ENCODE results near the gene C11orf68. TPM values are rescaled to one million over a fixed set of nuclear protein-coding genes. Genes with fewer than 3 reads are reported as not detected.

Gene C11orf68
- total and polyA plus RNA-seq, 2 donors (not counting 1 experiment from before 2014, with no cell fraction given), result 34.9 to 50.6 TPM

DNA sequence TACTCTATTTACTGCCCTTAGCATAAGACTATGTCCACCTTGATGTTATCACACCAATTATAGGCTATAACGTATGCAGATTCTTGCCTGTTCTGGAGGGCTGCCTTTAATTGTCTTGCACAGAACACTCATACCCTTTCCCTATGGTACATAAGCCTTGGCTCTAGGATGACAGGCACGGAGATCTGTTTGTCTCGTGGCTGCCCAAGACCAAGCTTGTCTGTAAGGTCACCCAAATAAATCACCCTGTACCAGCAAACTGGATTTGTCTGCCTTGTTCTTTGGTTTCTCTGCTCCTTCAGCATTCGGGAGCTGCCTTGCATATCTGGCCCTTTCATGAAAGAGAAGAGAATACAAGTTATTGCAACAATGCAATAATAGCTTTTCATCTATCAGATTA lies 18.9 kb upstream of the C11orf68 start:
- Mint-ChIP-seq H3K9me3 (ENCODE audit: insufficient read depth) (no peaks in the 10 kb centered on the region), H3K27ac (no peak overlapping the region), H3K4me1 (peaks cover 13% of the 10 kb centered on the region), H3K27me3 (no peaks in the 10 kb centered on the region), H3K4me3 (no peak overlapping the region)
- ChIA-PET POLR2A (no interaction called here), CTCF (interaction anchor here (2.0 kb wide), 1 partner anchor 37 kb away, joined by 5 read pairs; the partner anchor contains the start of gene FOSL1)
- Histone ChIP-seq H3K36me3 (replicated peaks in 1 of 2; ENCODE audit: control extremely low read depth in 1 of 2, control insufficient read depth in 1 of 2, extremely low read depth in 1 of 2, insufficient read depth in 2 of 2, low read length in 1 of 2) (no peaks in the 10 kb centered on the region), H3K27me3 (replicated peaks in 1 of 4; ENCODE audit: control extremely low read depth in 1 of 4, control insufficient read depth in 3 of 4, insufficient read depth in 4 of 4, low read length in 3 of 4) (peaks cover 0 to 3% (median 0%) of the 10 kb centered on the region in 4 experiments), H3K9me3 (ENCODE audit: control extremely low read depth in 1 of 3, control insufficient read depth in 2 of 3, insufficient read depth in 1 of 3, low read length in 2 of 3) (no peaks in the 10 kb centered on the region), H2AFZ (ENCODE audit: insufficient read depth, low read depth, low read length, poor library complexity, severe bottlenecking) (no peak overlapping the region), H3K4me1 (ENCODE audit: control insufficient read depth in 2 of 2, insufficient read depth in 2 of 2, low read length in 2 of 2) (peaks cover 7 to 12% of the 10 kb centered on the region in 2 donors), H3K4me2 (replicated peaks; ENCODE audit: low read depth, low read length, poor library complexity, severe bottlenecking) (no peak overlapping the region), H3K4me3 (ENCODE audit: control extremely low read depth in 1 of 5, extremely low read depth in 1 of 5, insufficient read depth in 1 of 5, low read depth in 2 of 5, low read length in 4 of 5) (no peak overlapping the region), H4K20me1 (ENCODE audit: control insufficient read depth, insufficient read depth, low read length, poor library complexity, severe bottlenecking) (no peaks in the 10 kb centered on the region), H3K79me2 (ENCODE audit: control insufficient read depth, insufficient read depth, low read length) (no peaks in the 10 kb centered on the region), H3K9ac (ENCODE audit: low read length) (no peak overlapping the region), H3K27ac (ENCODE audit: low read length in 2 of 2) (no peak overlapping the region)
- TF ChIP-seq EZH2 (IDR thresholded peaks at IDR 0.05; ENCODE audit: borderline replicate concordance, insufficient read depth, low read depth, low read length, poor library complexity, severe bottlenecking) (no peak), CTCF (IDR thresholded peaks at IDR 0.05) (no peak)
- no peak for DNase-seq
- ATAC-seq (ENCODE audit: low read depth), result no peak
- WGBS (ENCODE audit: insufficient coverage), result 56% methylated on average over 3 of the region's 4 CpGs
- intact Hi-C loops (cut with micrococcal nuclease), result no loop called here

DNA sequence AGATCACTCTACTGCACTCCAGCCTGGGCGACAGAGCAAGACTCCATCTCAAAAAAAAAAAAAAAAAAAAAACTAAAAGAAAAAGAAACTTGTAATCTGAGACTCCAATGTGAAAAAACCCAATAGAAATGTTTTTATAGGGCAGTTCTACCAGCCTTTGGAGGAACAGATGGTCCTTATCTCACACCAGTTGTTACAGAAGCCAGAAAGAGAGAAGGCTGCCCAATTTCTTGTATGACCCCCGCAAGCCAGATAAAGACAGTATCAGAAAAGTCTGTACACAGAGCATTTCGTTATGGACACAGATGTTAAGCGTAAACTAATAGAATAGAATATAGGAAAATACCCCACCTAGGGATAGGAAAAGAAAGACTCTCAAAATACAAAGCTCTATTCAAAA lies 15.2 kb upstream of the C11orf68 start:
- Mint-ChIP-seq H3K27me3 (no peaks in the 10 kb centered on the region), H3K4me1 (peaks cover 4% of the 10 kb centered on the region), H3K27ac (no peak overlapping the region), H3K9me3 (ENCODE audit: insufficient read depth) (no peaks in the 10 kb centered on the region), H3K4me3 (no peak overlapping the region)
- Histone ChIP-seq H3K9ac (ENCODE audit: low read length) (no peak overlapping the region), H3K4me2 (replicated peaks; ENCODE audit: low read depth, low read length, poor library complexity, severe bottlenecking) (no peak overlapping the region), H3K9me3 (ENCODE audit: control extremely low read depth in 1 of 3, control insufficient read depth in 2 of 3, insufficient read depth in 1 of 3, low read length in 2 of 3) (no peaks in the 10 kb centered on the region), H2AFZ (ENCODE audit: insufficient read depth, low read depth, low read length, poor library complexity, severe bottlenecking) (no peak overlapping the region), H3K27ac (ENCODE audit: low read length in 2 of 2) (no peak overlapping the region), H3K4me1 (ENCODE audit: control insufficient read depth in 2 of 2, insufficient read depth in 2 of 2, low read length in 2 of 2) (peaks cover under 1 to 1% of the 10 kb centered on the region in 2 donors), H3K4me3 (ENCODE audit: control extremely low read depth in 1 of 5, extremely low read depth in 1 of 5, insufficient read depth in 1 of 5, low read depth in 2 of 5, low read length in 4 of 5) (no peak overlapping the region), H4K20me1 (ENCODE audit: control insufficient read depth, insufficient read depth, low read length, poor library complexity, severe bottlenecking) (no peaks in the 10 kb centered on the region), H3K79me2 (ENCODE audit: control insufficient read depth, insufficient read depth, low read length) (no peaks in the 10 kb centered on the region), H3K27me3 (replicated peaks in 1 of 4; ENCODE audit: control extremely low read depth in 1 of 4, control insufficient read depth in 3 of 4, insufficient read depth in 4 of 4, low read length in 3 of 4) (peaks cover 0 to 3% (median 0%) of the 10 kb centered on the region in 4 experiments), H3K36me3 (replicated peaks in 1 of 2; ENCODE audit: control extremely low read depth in 1 of 2, control insufficient read depth in 1 of 2, extremely low read depth in 1 of 2, insufficient read depth in 2 of 2, low read length in 1 of 2) (no peaks in the 10 kb centered on the region)
- DNase-seq (no peak), ATAC-seq (ENCODE audit: low read depth) (no peak)
- ChIA-PET CTCF (interaction anchor here (0.7 to 2.3 kb wide), 2 partner anchors 23 to 50 kb away, joined by 3 to 10 read pairs; no protein-coding TSS in a partner anchor), POLR2A (no interaction called here)
- WGBS (ENCODE audit: insufficient coverage), result no CpG with 5 or more reads among the region's 4 CpGs
- no peak for TF ChIP-seq EZH2 (IDR thresholded peaks at IDR 0.05; ENCODE audit: borderline replicate concordance, insufficient read depth, low read depth, low read length, poor library complexity, severe bottlenecking)
- TF ChIP-seq CTCF (IDR thresholded peaks at IDR 0.05), result no peak
- intact Hi-C loops (cut with micrococcal nuclease), result no loop called here
